Hematopoietic multipotent progenitor cell treated with erythropoietin and hydrocortisone succinate and interleukin-3 and kit ligand, for 8 days (in vitro differentiated cells): ENCODE results near the gene SNIP1.
"Not testable (repeated sequence)": the region's sequence is repeated elsewhere in the genome, so short reads cannot be mapped to it uniquely, and the experiment has no call there.

Experiments used
- DNase-seq: peaks from one replicate; pipeline ENCODE4 v3.0.0-alpha.2; 2015

The SNIP1 gene

GRCh38 chr1:37553927-37554808 is at the start of gene SNIP1:
SNIP1 (minus strand) TSS chr1:37554293; CDS start chr1:37554229, 64 bp downstream.
- peak; percentile 97 for DNase-seq

GRCh38 chr1:37602750-37603694 is 48.9 kb upstream of the SNIP1 start:
- DNase-seq = peak; percentile 60

- no peak for DNase-seq
Observed at GRCh38 chr1:37601441-37601840, 47.3 kb upstream of the SNIP1 start.

- no peak for DNase-seq
Observed at GRCh38 chr1:37599940-37600339, 45.8 kb upstream of the SNIP1 start.

- DNase-seq = no peak
Observed at GRCh38 chr1:37596182-37596667, 42.1 kb upstream of the SNIP1 start.

GRCh38 chr1:37595440-37596181 is 41.5 kb upstream of the SNIP1 start, which contains the start of gene GNL2:
GNL2 (minus strand) TSS chr1:37595937; CDS start chr1:37595822, 115 bp downstream.
- DNase-seq = peak; percentile 95

GRCh38 chr1:37593726-37594125 is 39.6 kb upstream of the SNIP1 start:
- no peak for DNase-seq

- no peak for DNase-seq
Observed at GRCh38 chr1:37588939-37589338, 34.8 kb upstream of the SNIP1 start.

- not testable (repeated sequence) for DNase-seq
Observed at GRCh38 chr1:37584544-37584943, 30.5 kb upstream of the SNIP1 start.

GRCh38 chr1:37575692-37576091 is 21.6 kb upstream of the SNIP1 start:
- DNase-seq = no peak

- no peak for DNase-seq
Observed at GRCh38 chr1:37574834-37575480, 20.9 kb upstream of the SNIP1 start.

- no peak for DNase-seq
Observed at GRCh38 chr1:37570528-37571334, 16.6 kb upstream of the SNIP1 start.

GRCh38 chr1:37567023-37567422 is 12.9 kb upstream of the SNIP1 start:
- DNase-seq = no peak

- DNase-seq = no peak
Observed at GRCh38 chr1:37564892-37565291, 10.8 kb upstream of the SNIP1 start.

GRCh38 chr1:37562984-37563383 is 8.9 kb upstream of the SNIP1 start:
- peak; percentile 36 for DNase-seq

- DNase-seq = peak; percentile 55
Observed at GRCh38 chr1:37561133-37562132, 7.3 kb upstream of the SNIP1 start.

GRCh38 chr1:37560401-37561132 is 6.5 kb upstream of the SNIP1 start:
- no peak for DNase-seq

- DNase-seq = peak; percentile 71
Observed at GRCh38 chr1:37559957-37560379, 5.9 kb upstream of the SNIP1 start.

GRCh38 chr1:37559080-37559479 is 5.0 kb upstream of the SNIP1 start:
- DNase-seq = no peak
